Endothelial cell of umbilical vein (primary cell): ENCODE measurements around the gene SCAI. TPM values are rescaled to one million over a fixed set of nuclear protein-coding genes. Genes with fewer than 3 reads are reported as not detected.
"Not testable (repeated sequence)": the region's sequence is repeated elsewhere in the genome, so short reads cannot be mapped to it uniquely, and the experiment has no call there.

Source experiments
- BruUV-seq: library from RNA; stranded (reverse); fragments of 400-500 nt; replicated peaks from 2 replicates; lab custom pipeline; 2021; lab: Mats Ljungman, UMichigan
- CTCF ChIA-PET: fragments of 300-600, 350-600 bp; sonication (Branson Sonifier 250); formaldehyde crosslinking; loops from one replicate; lab custom pipeline; 2021; ENCODE audit warnings: antibody characterized with exemption, inconsistent platforms; lab: Charles Lee
- POLR2A ChIA-PET: fragments of 300-600, 350-600 bp; sonication (Branson Sonifier 250); formaldehyde crosslinking; loops from one replicate; lab custom pipeline; 2021; ENCODE audit warnings: antibody characterized with exemption, inconsistent platforms; lab: Charles Lee
- DNase-seq: peaks from one replicate; pipeline ENCODE4 v3.0.0-alpha.2; 2011; ENCODE audit warnings: low read depth, low spot score
- FAIRE-seq: peaks from 2 replicates; lab custom pipeline; 2011; peaks lifted over from hg19 to GRCh38; lab: Jason Lieb, UNC
- H2AFZ ChIP-seq: 2 replicates; pipeline ENCODE4 v1.6.0; 2012; ENCODE audit warnings: low read depth, low read length, control low read depth, inconsistent platforms
- H3K27ac ChIP-seq: 2 replicates; pipeline ENCODE4 v1.5.1; 2011; ENCODE audit warnings: low read depth, mild to moderate bottlenecking, control low read depth, low read length, moderate library complexity; ENCODE audit not compliant: insufficient read depth
- H3K27me3 ChIP-seq, 2 experiments: 2 replicates each; pipeline versions ENCODE4 v1.6.0 to v1.6.1; 2011; ENCODE audit warnings: low read length in 2 of 2, mixed read lengths in 1 of 2; ENCODE audit not compliant: control insufficient read depth in 2 of 2, insufficient read depth in 2 of 2
- H3K36me3 ChIP-seq, 2 experiments: 2 replicates in 1 of 2; 3 replicates in 1 of 2; pipeline ENCODE4 v1.5.1; 2011; ENCODE audit warnings: low read length in 2 of 2, mild to moderate bottlenecking in 1 of 2, moderate library complexity in 1 of 2; ENCODE audit not compliant: control insufficient read depth in 2 of 2, insufficient read depth in 2 of 2; ENCODE audit errors: extremely low read depth in 1 of 2
- H3K4me1 ChIP-seq: 3 replicates; pipeline ENCODE4 v1.5.1; 2011; ENCODE audit warnings: mild to moderate bottlenecking, low read length; ENCODE audit not compliant: control insufficient read depth, insufficient read depth; ENCODE audit errors: extremely low read depth
- H3K4me2 ChIP-seq: 2 replicates; pipeline ENCODE4 v1.6.1; 2011; ENCODE audit warnings: low read length, control low read depth, mixed read lengths; ENCODE audit not compliant: insufficient read depth
- H3K4me3 ChIP-seq, 3 experiments: fragments of 200-600 bp in 1 of 3; sonication (generic), shearing (Covaris generic) in 1 of 3; replicated peaks in 1 of 3; 2 replicates each; pipeline ENCODE4 v1.5.1; 2011 to 2016; ENCODE audit warnings: control low read depth in 3 of 3, low read length in 3 of 3, mild to moderate bottlenecking in 2 of 3, inconsistent platforms in 1 of 3, low read depth in 1 of 3, moderate library complexity in 1 of 3; ENCODE audit not compliant: insufficient read depth in 1 of 3
- H3K79me2 ChIP-seq: 2 replicates; pipeline ENCODE4 v1.6.0; 2012; ENCODE audit warnings: low read length, inconsistent platforms; ENCODE audit not compliant: control insufficient read depth, insufficient read depth
- H3K9ac ChIP-seq: replicated peaks from 2 replicates; pipeline ENCODE3; 2011; ENCODE audit warnings: low read length, control low read depth; ENCODE audit not compliant: insufficient read depth; ENCODE audit errors: extremely low read depth
- H3K9me1 ChIP-seq: replicated peaks from 3 replicates; pipeline ENCODE4 v1.6.0; 2011; ENCODE audit warnings: mild to moderate bottlenecking, low read length; ENCODE audit not compliant: control insufficient read depth, insufficient read depth; ENCODE audit errors: extremely low read depth
- H3K9me3 ChIP-seq: replicated peaks from 2 replicates; pipeline ENCODE4 v1.5.1; 2012; ENCODE audit warnings: low read length, inconsistent platforms; ENCODE audit not compliant: control insufficient read depth, insufficient read depth
- H4K20me1 ChIP-seq: replicated peaks from 2 replicates; pipeline ENCODE3; 2011; ENCODE audit warnings: mild to moderate bottlenecking, low read length; ENCODE audit not compliant: control insufficient read depth, insufficient read depth; ENCODE audit errors: extremely low read depth
- EZH2 ChIP-seq: IDR thresholded peaks from 2 replicates; pipeline ENCODE4 v1.6.1; 2012; ENCODE audit warnings: borderline replicate concordance, low read depth, mild to moderate bottlenecking, moderate library complexity, low read length, inconsistent platforms; ENCODE audit not compliant: severe bottlenecking
- FOS ChIP-seq: IDR thresholded peaks from 2 replicates; pipeline ENCODE4 v1.6.1; 2011; ENCODE audit warnings: mild to moderate bottlenecking, low read length, moderate library complexity, borderline replicate concordance; ENCODE audit not compliant: insufficient read depth
- JUN ChIP-seq: IDR thresholded peaks from 2 replicates; pipeline ENCODE4 v1.6.1; 2011; ENCODE audit warnings: borderline replicate concordance, low read depth; ENCODE audit not compliant: insufficient read length, insufficient read depth
- dilution Hi-C: fragments of 300-500 bp; cut with MboI; formaldehyde crosslinking; loops from one replicate; pipeline ENCODE4 v1.15.0; 2019; ENCODE audit warnings: low sequenced_read_pairs; ENCODE audit not compliant: extremely low pct_ligation_motif_present
- intact Hi-C: fragments of 100-400 bp; cut with micrococcal nuclease; formaldehyde crosslinking; loops from one replicate; pipeline ENCODE4 v1.10.0; 2022
- polyA plus RNA-seq, 4 experiments: library from polyadenylated mRNA; depleted of rRNA in 3 of 4; stranded (reverse) in 3 of 4; unstranded in 1 of 4; fragments of >200 nt; gene quantifications; 2 replicates each; pipeline versions ENCODE4 v1.2.1 to v1.2.3, GENCODE V29; 2011 to 2012; ENCODE audit warnings: missing spikeins in 1 of 4
- total RNA-seq: library from RNA; stranded (reverse); gene quantifications from 2 replicates; pipeline ENCODE4 v1.2.3, GENCODE V29; 2021

SCAI gene
- total and polyA plus RNA-seq, 2 donors (not counting 3 experiments of a cell fraction or from before 2014, with no cell fraction given): 2.0 to 9.3 TPM

GRCh38 chr9:124960409-124960752 is 182.9 kb downstream of the SCAI start:
- ChIA-PET POLR2A (no interaction called here), CTCF (interaction anchor here (1.1 kb wide), 1 partner anchor 31 kb away, joined by 3 read pairs; no protein-coding TSS in a partner anchor)
- Histone ChIP-seq H3K27ac (no peak overlapping the region), H3K27me3 (no peaks in the 10 kb centered on the region), H3K9ac (no peak overlapping the region), H2AFZ (no peak overlapping the region), H3K4me3 (no peak overlapping the region), H4K20me1 (no peaks in the 10 kb centered on the region), H3K9me3 (no peaks in the 10 kb centered on the region), H3K9me1 (no peaks in the 10 kb centered on the region), H3K79me2 (no peaks in the 10 kb centered on the region), H3K4me1 (no peaks in the 10 kb centered on the region), H3K36me3 (no peaks in the 10 kb centered on the region), H3K4me2 (no peak overlapping the region)
- intact Hi-C loops: no loop called here
- BruUV-seq: no TSS peak
- FAIRE-seq: no peak
- dilution Hi-C loops: no loop called here
- TF ChIP-seq EZH2: no peak
- TF ChIP-seq FOS: no peak
- TF ChIP-seq JUN: no peak
- DNase-seq: no peak

- FAIRE-seq, H3K27ac ChIP-seq, DNase-seq, H3K9ac ChIP-seq, CTCF ChIA-PET, H3K79me2 ChIP-seq, POLR2A ChIA-PET, H4K20me1 ChIP-seq, H3K27me3 ChIP-seq, H3K4me1 ChIP-seq, H3K4me3 ChIP-seq, H3K9me1 ChIP-seq, H3K9me3 ChIP-seq, BruUV-seq, intact Hi-C loops, dilution Hi-C loops, H3K36me3 ChIP-seq, H2AFZ ChIP-seq, H3K4me2 ChIP-seq: not testable (repeated sequence)
Observed at GRCh38 chr9:124959671-124960408, 183.5 kb downstream of the SCAI start.
